SU-DHL-6 (cell line): ENCODE data around the gene PLXDC1.

ENCODE experiments used
- H2AFZ ChIP-seq: fragments of 200-600 bp; sonication (generic); 2 replicates; pipeline ENCODE4 v1.6.1; 2014; ENCODE audit warnings: low read depth, mild to moderate bottlenecking, moderate library complexity, mixed read lengths, antibody characterized with exemption, low read length; ENCODE audit not compliant: severe bottlenecking
- H3F3A ChIP-seq: fragments of 200-600 bp; shearing (Covaris generic); 2 replicates; pipeline ENCODE4 v1.6.0; 2016; ENCODE audit warnings: antibody characterized with exemption, mild to moderate bottlenecking; ENCODE audit not compliant: insufficient read depth
- H3K27ac ChIP-seq: fragments of 200-600 bp; sonication (generic); 2 replicates; pipeline ENCODE4 v1.5.1; 2016; ENCODE audit warnings: low read depth, mild to moderate bottlenecking, low read length, moderate library complexity, mixed read lengths
- H3K27me3 ChIP-seq: fragments of 200-600 bp; sonication (generic), shearing (Covaris generic); 2 replicates; pipeline ENCODE4 v1.6.0; 2014; ENCODE audit warnings: mild to moderate bottlenecking, low read length
- H3K36me3 ChIP-seq: fragments of 200-600 bp; sonication (generic); 2 replicates; pipeline ENCODE4 v1.6.1; 2014; ENCODE audit warnings: mild to moderate bottlenecking, low read length, mixed read lengths
- H3K4me2 ChIP-seq: fragments of 300-600, 200-600 bp; shearing (Covaris generic), sonication (generic); 2 replicates; pipeline ENCODE4 v1.6.0; 2014; ENCODE audit warnings: low read length, low read depth, mild to moderate bottlenecking; ENCODE audit not compliant: poor library complexity, severe bottlenecking
- H3K4me3 ChIP-seq: fragments of 200-600 bp; sonication (generic); 2 replicates; pipeline ENCODE4 v1.5.1; 2014; ENCODE audit warnings: antibody characterized with exemption, low read length, mild to moderate bottlenecking, mixed read lengths; ENCODE audit not compliant: insufficient read depth, poor library complexity, severe bottlenecking
- H3K79me2 ChIP-seq: fragments of 200-600 bp; sonication (generic); 2 replicates; pipeline ENCODE4 v1.6.1; 2014; ENCODE audit warnings: mild to moderate bottlenecking, low read length, moderate library complexity; ENCODE audit not compliant: insufficient read depth
- H3K9ac ChIP-seq: fragments of 200-600 bp; sonication (generic); 2 replicates; pipeline ENCODE4 v1.7.0; 2014; ENCODE audit warnings: mild to moderate bottlenecking, low read length
- H3K9me2 ChIP-seq: fragments of 200-600 bp; sonication (generic); replicated peaks from 2 replicates; pipeline ENCODE4 v1.6.1; 2014; ENCODE audit warnings: low read length; ENCODE audit not compliant: insufficient read depth
- H3K9me3 ChIP-seq: fragments of 200-600 bp; sonication (generic); 2 replicates; pipeline ENCODE4 v1.6.1; 2014; ENCODE audit warnings: low read length, mixed read lengths; ENCODE audit not compliant: insufficient read depth
- H4K20me1 ChIP-seq: fragments of 200-600 bp; sonication (generic); 2 replicates; pipeline ENCODE4 v1.6.1; 2014; ENCODE audit warnings: low read depth, mild to moderate bottlenecking, antibody characterized with exemption, low read length, moderate library complexity, mixed read lengths
- EZH2phosphoT487 ChIP-seq: fragments of 200-600 bp; sonication (generic), shearing (Covaris generic); conservative IDR thresholded peaks from 2 replicates; pipeline ENCODE4 v1.6.1; 2018; ENCODE audit warnings: mild to moderate bottlenecking, antibody characterized with exemption, low read length, moderate library complexity, mixed read lengths
- TF ChIP-seq, protein P1 (sequence below): fragments of 200-600 bp; sonication (generic); IDR thresholded peaks from one replicate; pipeline ENCODE4 v1.5.1; 2017; ENCODE audit warnings: antibody characterized with exemption, mild to moderate bottlenecking, low read length, moderate library complexity; ENCODE audit not compliant: insufficient read depth, poor library complexity, severe bottlenecking

Gene PLXDC1

DNA sequence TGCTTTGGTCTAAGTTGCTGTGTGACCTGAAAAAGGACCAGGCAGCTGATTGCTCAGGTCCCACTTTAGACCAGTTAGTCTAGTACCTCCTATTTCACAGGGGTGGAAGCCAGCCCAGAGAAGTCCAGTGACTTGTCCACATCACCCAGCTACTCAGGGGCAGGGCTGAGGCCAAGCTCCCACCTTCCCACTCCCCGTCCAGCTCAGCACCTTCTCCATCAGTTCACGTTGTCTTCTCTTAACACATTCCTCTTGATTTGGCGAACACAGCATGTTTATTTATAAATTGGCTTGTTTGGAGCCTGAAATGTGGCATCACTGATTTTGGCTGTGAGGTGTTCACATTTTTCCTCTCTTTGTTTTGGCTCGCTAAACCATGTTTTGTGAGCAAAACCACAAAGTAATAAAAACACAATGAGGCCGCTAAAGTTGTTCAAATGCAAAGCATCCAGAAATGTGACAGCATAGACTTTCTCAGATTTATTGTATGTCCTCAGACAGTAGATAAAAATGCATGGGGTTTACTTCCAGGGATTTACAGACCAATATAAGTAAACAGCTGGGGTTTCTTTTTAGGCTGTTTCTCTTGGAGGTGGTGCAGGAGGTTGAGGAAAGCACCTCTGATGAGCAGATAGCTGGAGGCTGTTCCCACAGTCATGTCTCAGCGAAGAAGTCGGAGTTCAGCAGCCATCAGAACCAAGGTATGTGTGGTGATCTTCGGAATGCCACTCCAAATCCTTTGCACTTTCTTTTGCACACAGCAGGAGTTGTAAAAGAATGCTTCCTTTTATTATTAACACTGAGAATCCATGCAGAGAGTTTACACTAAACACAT is 88.4 kb downstream of the PLXDC1 start:
- H4K20me1 ChIP-seq = no peaks in the 10 kb centered on the region

GRCh38 chr17:39058524-39058923 is 92.9 kb downstream of the PLXDC1 start:
- Histone ChIP-seq H3K9ac (no peak overlapping the region), H3K27me3 (no peaks in the 10 kb centered on the region), H3K9me2 (no peaks in the 10 kb centered on the region), H3K4me3 (no peak overlapping the region), H3K4me2 (no peak overlapping the region), H3K27ac (no peak overlapping the region), H4K20me1 (no peaks in the 10 kb centered on the region), H3F3A (no peaks in the 10 kb centered on the region), H3K36me3 (no peaks in the 10 kb centered on the region), H3K79me2 (no peaks in the 10 kb centered on the region), H3K9me3 (no peaks in the 10 kb centered on the region), H2AFZ (no peak overlapping the region)
- TF ChIP-seq, protein P1, sequence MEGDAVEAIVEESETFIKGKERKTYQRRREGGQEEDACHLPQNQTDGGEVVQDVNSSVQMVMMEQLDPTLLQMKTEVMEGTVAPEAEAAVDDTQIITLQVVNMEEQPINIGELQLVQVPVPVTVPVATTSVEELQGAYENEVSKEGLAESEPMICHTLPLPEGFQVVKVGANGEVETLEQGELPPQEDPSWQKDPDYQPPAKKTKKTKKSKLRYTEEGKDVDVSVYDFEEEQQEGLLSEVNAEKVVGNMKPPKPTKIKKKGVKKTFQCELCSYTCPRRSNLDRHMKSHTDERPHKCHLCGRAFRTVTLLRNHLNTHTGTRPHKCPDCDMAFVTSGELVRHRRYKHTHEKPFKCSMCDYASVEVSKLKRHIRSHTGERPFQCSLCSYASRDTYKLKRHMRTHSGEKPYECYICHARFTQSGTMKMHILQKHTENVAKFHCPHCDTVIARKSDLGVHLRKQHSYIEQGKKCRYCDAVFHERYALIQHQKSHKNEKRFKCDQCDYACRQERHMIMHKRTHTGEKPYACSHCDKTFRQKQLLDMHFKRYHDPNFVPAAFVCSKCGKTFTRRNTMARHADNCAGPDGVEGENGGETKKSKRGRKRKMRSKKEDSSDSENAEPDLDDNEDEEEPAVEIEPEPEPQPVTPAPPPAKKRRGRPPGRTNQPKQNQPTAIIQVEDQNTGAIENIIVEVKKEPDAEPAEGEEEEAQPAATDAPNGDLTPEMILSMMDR = no peak
- TF ChIP-seq EZH2phosphoT487 = no peak

More for the DNA sequence above, 88.4 kb downstream of the PLXDC1 start:
- Histone ChIP-seq H3K4me3 (no peak overlapping the region), H3K9ac (no peak overlapping the region), H3K27ac (no peak overlapping the region), H2AFZ (no peak overlapping the region), H3K36me3 (no peaks in the 10 kb centered on the region), H3K4me2 (no peak overlapping the region), H3K9me2 (no peaks in the 10 kb centered on the region), H3K79me2 (no peaks in the 10 kb centered on the region), H3K27me3 (no peaks in the 10 kb centered on the region), H3F3A (no peaks in the 10 kb centered on the region), H3K9me3 (no peaks in the 10 kb centered on the region)
- TF ChIP-seq EZH2phosphoT487 = no peak
- TF ChIP-seq, protein P1 = no peak

DNA sequence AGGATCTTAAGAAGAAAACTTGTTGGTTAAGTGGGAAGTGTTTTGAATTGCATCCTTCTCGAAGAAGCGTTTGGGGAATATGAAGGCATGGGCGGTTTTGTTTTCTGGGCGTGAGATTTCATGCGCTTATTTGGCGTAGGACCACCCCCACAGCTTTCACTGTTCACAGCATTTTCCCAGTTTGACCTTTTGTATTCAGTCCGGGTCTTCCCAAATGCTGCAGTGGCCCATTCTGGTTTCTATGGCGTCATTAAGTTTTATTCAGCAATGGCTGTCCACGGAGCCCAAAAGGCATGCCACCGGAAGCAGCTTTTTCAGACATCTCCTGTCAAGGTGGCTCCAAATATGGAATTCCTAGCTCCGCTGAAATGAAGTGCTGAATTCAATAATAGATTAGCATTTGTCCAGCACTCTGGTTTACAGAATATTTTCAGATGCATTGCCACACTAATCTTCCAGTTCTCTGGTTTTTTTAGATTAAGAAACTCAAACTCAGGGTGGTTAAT is 93.7 kb downstream of the PLXDC1 start:
- TF ChIP-seq, protein P1 = no peak
- no peak for TF ChIP-seq EZH2phosphoT487
- Histone ChIP-seq H3K4me3 (no peak overlapping the region), H2AFZ (no peak overlapping the region), H3K79me2 (no peaks in the 10 kb centered on the region), H3K4me2 (peak overlapping the region; percentile 75), H3K36me3 (no peaks in the 10 kb centered on the region), H3K9me2 (no peaks in the 10 kb centered on the region), H3K9me3 (no peaks in the 10 kb centered on the region), H3K27me3 (no peaks in the 10 kb centered on the region), H4K20me1 (no peaks in the 10 kb centered on the region), H3F3A (no peaks in the 10 kb centered on the region), H3K9ac (no peak overlapping the region), H3K27ac (no peak overlapping the region)
